Sigmoid colon (tissue), 4 donors: ENCODE results near the gene CPXM2.

Source experiments
- EP300 ChIP-seq, 4 donors: sonication (generic); formaldehyde crosslinking; IDR thresholded peaks; one replicate each; pipeline ENCODE4 v1.6.1; 2017; ENCODE audit warnings: antibody characterized with exemption in 4 of 4
- POLR2A ChIP-seq, 2 donors: fragments of 450-650 bp; IDR thresholded peaks; one replicate each; pipeline ENCODE4 v1.6.1; 2016; ENCODE audit warnings: antibody characterized with exemption in 2 of 2, mild to moderate bottlenecking in 2 of 2, moderate library complexity in 2 of 2
- POLR2AphosphoS5 ChIP-seq, 4 donors: sonication (generic); formaldehyde crosslinking; IDR thresholded peaks; one replicate each; pipeline ENCODE4 v1.6.1; 2017; ENCODE audit warnings: antibody characterized with exemption in 4 of 4
- TF ChIP-seq, protein P1 (sequence below), 4 experiments: fragments of 450-650 bp in 3 of 4; fragments of 200-600 bp in 1 of 4; IDR thresholded peaks; one replicate each; pipeline ENCODE4 v1.5.1; 2016 to 2019; ENCODE audit warnings: antibody characterized with exemption in 4 of 4, mild to moderate bottlenecking in 3 of 4, moderate library complexity in 2 of 4

- TF ChIP-seq, protein P1, sequence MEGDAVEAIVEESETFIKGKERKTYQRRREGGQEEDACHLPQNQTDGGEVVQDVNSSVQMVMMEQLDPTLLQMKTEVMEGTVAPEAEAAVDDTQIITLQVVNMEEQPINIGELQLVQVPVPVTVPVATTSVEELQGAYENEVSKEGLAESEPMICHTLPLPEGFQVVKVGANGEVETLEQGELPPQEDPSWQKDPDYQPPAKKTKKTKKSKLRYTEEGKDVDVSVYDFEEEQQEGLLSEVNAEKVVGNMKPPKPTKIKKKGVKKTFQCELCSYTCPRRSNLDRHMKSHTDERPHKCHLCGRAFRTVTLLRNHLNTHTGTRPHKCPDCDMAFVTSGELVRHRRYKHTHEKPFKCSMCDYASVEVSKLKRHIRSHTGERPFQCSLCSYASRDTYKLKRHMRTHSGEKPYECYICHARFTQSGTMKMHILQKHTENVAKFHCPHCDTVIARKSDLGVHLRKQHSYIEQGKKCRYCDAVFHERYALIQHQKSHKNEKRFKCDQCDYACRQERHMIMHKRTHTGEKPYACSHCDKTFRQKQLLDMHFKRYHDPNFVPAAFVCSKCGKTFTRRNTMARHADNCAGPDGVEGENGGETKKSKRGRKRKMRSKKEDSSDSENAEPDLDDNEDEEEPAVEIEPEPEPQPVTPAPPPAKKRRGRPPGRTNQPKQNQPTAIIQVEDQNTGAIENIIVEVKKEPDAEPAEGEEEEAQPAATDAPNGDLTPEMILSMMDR (IDR thresholded peaks at IDR 0.05) = no peak
- TF ChIP-seq EP300 (IDR thresholded peaks at IDR 0.05) (no peak), POLR2AphosphoS5 (IDR thresholded peaks at IDR 0.05) (no peak), POLR2A (IDR thresholded peaks at IDR 0.05) (no peak)
Measured at GRCh38 chr10:123807444-123808035, 84.1 kb downstream of the CPXM2 start.
